ENCODE results near the gene IPO8.
"Not testable (repeated sequence)": the region's sequence is repeated elsewhere in the genome, so short reads cannot be mapped to it uniquely, and the experiment has no call there.

Gene IPO8

GRCh38 chr12:30598889-30599288, 96.8 kb downstream of the IPO8 start:
- no peaks in the 10 kb centered on the region for H3K79me2 ChIP-seq (ENCODE audit: low read length)
- no peak overlapping the region for H3K27ac ChIP-seq (ENCODE audit: low read length)
- H3F3A ChIP-seq (ENCODE audit: insufficient read depth, low read length), result no peaks in the 10 kb centered on the region
- no peak overlapping the region for H3K9ac ChIP-seq (ENCODE audit: low read length)
- H3K9me3 ChIP-seq (replicated peaks; ENCODE audit: insufficient read depth, low read length), result no peaks in the 10 kb centered on the region
- no peak overlapping the region for H3K4me3 ChIP-seq (ENCODE audit: low read length)
- H4K20me1 ChIP-seq (ENCODE audit: insufficient read depth, low read length), result no peaks in the 10 kb centered on the region
- H3K27me3 ChIP-seq (replicated peaks; ENCODE audit: insufficient read depth, low read length), result no peaks in the 10 kb centered on the region
- H2AFZ ChIP-seq (ENCODE audit: low read length), result no peak overlapping the region
- no peaks in the 10 kb centered on the region for H3K9me2 ChIP-seq (replicated peaks; ENCODE audit: insufficient read depth, low read length)
- H3K4me1 ChIP-seq (ENCODE audit: low read length), result no peaks in the 10 kb centered on the region
- no peaks in the 10 kb centered on the region for H3K36me3 ChIP-seq (replicated peaks; ENCODE audit: insufficient read depth, low read length)
- TF ChIP-seq EZH2phosphoT487 (IDR thresholded peaks at IDR 0.05; ENCODE audit: low read length) (no peak), EZH2 (optimal IDR thresholded peaks at IDR 0.05; ENCODE audit: low read depth, low read length) (no peak), CTCF (IDR thresholded peaks at IDR 0.05; ENCODE audit: low read length) (no peak)
- no peak for DNase-seq
- no peak overlapping the region for H3K4me2 ChIP-seq (ENCODE audit: low read depth, low read length)

GRCh38 chr12:30595742-30596141, 99.9 kb downstream of the IPO8 start:
- Histone ChIP-seq H3K4me3 (ENCODE audit: low read length) (no peak overlapping the region), H3K36me3 (replicated peaks; ENCODE audit: insufficient read depth, low read length) (no peaks in the 10 kb centered on the region), H3K9ac (ENCODE audit: low read length) (no peak overlapping the region), H3K27ac (ENCODE audit: low read length) (no peak overlapping the region), H3K79me2 (ENCODE audit: low read length) (no peaks in the 10 kb centered on the region), H3K4me2 (ENCODE audit: low read depth, low read length) (no peak overlapping the region), H3K27me3 (replicated peaks; ENCODE audit: insufficient read depth, low read length) (no peaks in the 10 kb centered on the region), H3K4me1 (ENCODE audit: low read length) (no peaks in the 10 kb centered on the region), H3K9me2 (replicated peaks; ENCODE audit: insufficient read depth, low read length) (no peaks in the 10 kb centered on the region), H2AFZ (ENCODE audit: low read length) (no peak overlapping the region), H3K9me3 (replicated peaks; ENCODE audit: insufficient read depth, low read length) (no peaks in the 10 kb centered on the region), H3F3A (ENCODE audit: insufficient read depth, low read length) (no peaks in the 10 kb centered on the region), H4K20me1 (ENCODE audit: insufficient read depth, low read length) (no peaks in the 10 kb centered on the region)
- no peak for DNase-seq
- TF ChIP-seq EZH2phosphoT487 (IDR thresholded peaks at IDR 0.05; ENCODE audit: low read length) (no peak), EZH2 (optimal IDR thresholded peaks at IDR 0.05; ENCODE audit: low read depth, low read length) (no peak), CTCF (IDR thresholded peaks at IDR 0.05; ENCODE audit: low read length) (no peak)

GRCh38 chr12:30594509-30594908, 101.2 kb downstream of the IPO8 start:
- no peak overlapping the region for H3K4me2 ChIP-seq (ENCODE audit: low read depth, low read length)
- no peaks in the 10 kb centered on the region for H3K9me2 ChIP-seq (replicated peaks; ENCODE audit: insufficient read depth, low read length)
- no peaks in the 10 kb centered on the region for H3K27me3 ChIP-seq (replicated peaks; ENCODE audit: insufficient read depth, low read length)
- no peaks in the 10 kb centered on the region for H4K20me1 ChIP-seq (ENCODE audit: insufficient read depth, low read length)
- no peak overlapping the region for H3K9ac ChIP-seq (ENCODE audit: low read length)
- no peaks in the 10 kb centered on the region for H3K36me3 ChIP-seq (replicated peaks; ENCODE audit: insufficient read depth, low read length)
- no peak overlapping the region for H3K4me3 ChIP-seq (ENCODE audit: low read length)
- no peaks in the 10 kb centered on the region for H3K4me1 ChIP-seq (ENCODE audit: low read length)
- TF ChIP-seq EZH2 (optimal IDR thresholded peaks at IDR 0.05; ENCODE audit: low read depth, low read length), result no peak
- no peak for TF ChIP-seq EZH2phosphoT487 (IDR thresholded peaks at IDR 0.05; ENCODE audit: low read length)
- no peak for TF ChIP-seq CTCF (IDR thresholded peaks at IDR 0.05; ENCODE audit: low read length)
- H3K79me2 ChIP-seq (ENCODE audit: low read length), result no peaks in the 10 kb centered on the region
- no peaks in the 10 kb centered on the region for H3K9me3 ChIP-seq (replicated peaks; ENCODE audit: insufficient read depth, low read length)
- H3F3A ChIP-seq (ENCODE audit: insufficient read depth, low read length), result no peaks in the 10 kb centered on the region
- no peak overlapping the region for H3K27ac ChIP-seq (ENCODE audit: low read length)
- H2AFZ ChIP-seq (ENCODE audit: low read length), result no peak overlapping the region
- DNase-seq, result no peak

GRCh38 chr12:30588572-30588971, 107.1 kb downstream of the IPO8 start:
- not testable (repeated sequence) for H3K4me1 ChIP-seq (ENCODE audit: low read length); H3K4me3 ChIP-seq (ENCODE audit: low read length); H3K4me2 ChIP-seq (ENCODE audit: low read depth, low read length); H3K9ac ChIP-seq (ENCODE audit: low read length); H3F3A ChIP-seq (ENCODE audit: insufficient read depth, low read length); H3K27me3 ChIP-seq (replicated peaks; ENCODE audit: insufficient read depth, low read length); H3K9me2 ChIP-seq (replicated peaks; ENCODE audit: insufficient read depth, low read length); DNase-seq; H3K9me3 ChIP-seq (replicated peaks; ENCODE audit: insufficient read depth, low read length); H4K20me1 ChIP-seq (ENCODE audit: insufficient read depth, low read length); H3K27ac ChIP-seq (ENCODE audit: low read length); H3K79me2 ChIP-seq (ENCODE audit: low read length); H2AFZ ChIP-seq (ENCODE audit: low read length); H3K36me3 ChIP-seq (replicated peaks; ENCODE audit: insufficient read depth, low read length)
